Measurements from ENCODE around the gene GAB2. TPM values are rescaled to one million over a fixed set of nuclear protein-coding genes. Genes with fewer than 3 reads are reported as not detected.
A peak's percentile ranks its signal among the peaks of the same experiment; 100 is the strongest.

GAB2 gene
- total and polyA plus RNA-seq, 2 of the 13 experiments (the other 11 are each of a cell fraction or from before 2014, with no cell fraction given) = 4.1 to 8.6 TPM

DNA sequence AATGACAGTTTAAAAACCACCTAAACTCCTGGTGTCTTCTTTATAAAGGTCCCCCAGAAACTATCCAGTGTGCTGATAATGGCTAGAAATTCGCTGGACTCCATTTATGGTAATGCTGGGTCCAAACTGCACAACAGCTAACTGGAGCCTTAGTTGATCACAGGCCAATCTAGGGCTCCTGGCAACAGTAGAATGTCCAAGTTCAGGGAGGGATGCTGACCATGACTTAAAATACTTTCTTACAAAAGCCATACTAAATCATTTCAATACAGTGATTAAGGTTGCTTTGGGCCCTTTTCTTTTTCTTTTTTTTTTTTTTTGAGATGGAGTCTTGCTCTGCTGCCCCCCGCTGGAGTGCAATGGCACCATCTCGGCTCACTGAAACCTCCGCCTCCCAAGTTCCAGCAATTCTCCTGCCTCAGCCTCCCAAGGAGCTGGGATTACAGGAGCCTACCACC, 14.5 kb upstream of the GAB2 start (continued):
- no peak for TF ChIP-seq SNAPC4 (CRISPR knock-in tag; IDR thresholded peaks at IDR 0.05)
- TF ChIP-seq ZNF770 (CRISPR knock-in tag; IDR thresholded peaks at IDR 0.05) = 0 out of 2 replicates have a peak, but pooled peaks have one; percentile 16
- TF ChIP-seq RFXANK (CRISPR knock-in tag; IDR thresholded peaks at IDR 0.05) = no peak
- peak; percentile 31; the same call in 1 of the 2 replicates for TF ChIP-seq SRF (IDR thresholded peaks at IDR 0.05; ENCODE audit: low read depth, low read length)
- TF ChIP-seq, protein P1, sequence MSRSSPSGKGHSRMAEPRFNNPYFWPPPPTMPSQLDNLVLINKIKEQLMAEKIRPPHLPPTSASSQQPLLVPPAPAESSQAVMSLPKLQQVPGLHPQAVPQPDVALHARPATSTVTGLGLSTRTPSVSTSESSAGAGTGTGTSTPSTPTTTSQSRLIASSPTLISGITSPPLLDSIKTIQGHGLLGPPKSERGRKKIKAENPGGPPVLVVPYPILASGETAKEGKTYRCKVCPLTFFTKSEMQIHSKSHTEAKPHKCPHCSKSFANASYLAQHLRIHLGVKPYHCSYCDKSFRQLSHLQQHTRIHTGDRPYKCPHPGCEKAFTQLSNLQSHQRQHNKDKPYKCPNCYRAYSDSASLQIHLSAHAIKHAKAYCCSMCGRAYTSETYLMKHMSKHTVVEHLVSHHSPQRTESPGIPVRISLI (CRISPR knock-in tag; IDR thresholded peaks at IDR 0.05; ENCODE audit: borderline replicate concordance) = peak; percentile 86; the same call in 1 of the 2 replicates
- TF ChIP-seq CTCF (CRISPR knock-in tag; IDR thresholded peaks at IDR 0.05) = peak; percentile 53
- TF ChIP-seq, protein P2, sequence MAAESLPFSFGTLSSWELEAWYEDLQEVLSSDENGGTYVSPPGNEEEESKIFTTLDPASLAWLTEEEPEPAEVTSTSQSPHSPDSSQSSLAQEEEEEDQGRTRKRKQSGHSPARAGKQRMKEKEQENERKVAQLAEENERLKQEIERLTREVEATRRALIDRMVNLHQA (CRISPR knock-in tag; IDR thresholded peaks at IDR 0.05) = no peak
- no peak for TF ChIP-seq ZSCAN20 (CRISPR knock-in tag; IDR thresholded peaks at IDR 0.05; ENCODE audit: borderline replicate concordance)
- TF ChIP-seq KAT7 (CRISPR knock-in tag; IDR thresholded peaks at IDR 0.05; ENCODE audit: borderline replicate concordance) = no peak
- peak; percentile 46 for TF ChIP-seq STAG1 (CRISPR knock-in tag; IDR thresholded peaks at IDR 0.05)
- no peak for TF ChIP-seq ZNF839 (CRISPR knock-in tag; IDR thresholded peaks at IDR 0.05; ENCODE audit: borderline replicate concordance)
